Liver (tissue), 3 donors: ENCODE results near the gene ERP27.

Experiments used
- CTCF ChIP-seq: fragments of 150-350 bp; IDR thresholded peaks from 2 replicates; pipeline ENCODE4 v1.5.1; 2017; ENCODE audit warnings: improper control_type of control experiment, low read depth, low read length; ENCODE audit not compliant: missing input control
- GABPA ChIP-seq, 2 donors: IDR thresholded peaks in 1 of 2; conservative IDR thresholded peaks in 1 of 2; 2 replicates each; pipeline ENCODE4 v1.6.1; 2016; ENCODE audit warnings: antibody characterized with exemption in 2 of 2, mild to moderate bottlenecking in 1 of 2, moderate library complexity in 1 of 2
- HNF4G ChIP-seq: IDR thresholded peaks from 2 replicates; pipeline ENCODE4 v1.6.1; 2016; ENCODE audit warnings: antibody characterized with exemption
- JUND ChIP-seq, 2 donors: IDR thresholded peaks; 2 replicates each; pipeline ENCODE4 v1.6.1; 2016; ENCODE audit warnings: antibody characterized with exemption in 2 of 2
- MAX ChIP-seq: IDR thresholded peaks from 2 replicates; pipeline ENCODE4 v1.6.1; 2016; ENCODE audit warnings: antibody characterized with exemption
- RAD21 ChIP-seq, 2 donors: IDR thresholded peaks; 2 replicates each; pipeline ENCODE4 v1.6.1; 2016; ENCODE audit warnings: antibody characterized with exemption in 2 of 2, mild to moderate bottlenecking in 2 of 2
- REST ChIP-seq: IDR thresholded peaks from 2 replicates; pipeline ENCODE4 v1.6.1; 2016; ENCODE audit warnings: antibody characterized with exemption, mild to moderate bottlenecking
- SP1 ChIP-seq: IDR thresholded peaks from 2 replicates; pipeline ENCODE4 v1.6.1; 2018; ENCODE audit warnings: antibody characterized with exemption, mild to moderate bottlenecking
- TAF1 ChIP-seq: conservative IDR thresholded peaks from 2 replicates; pipeline ENCODE4 v1.6.1; 2016; ENCODE audit warnings: antibody characterized with exemption, mild to moderate bottlenecking
- YY1 ChIP-seq: IDR thresholded peaks from 2 replicates; pipeline ENCODE4 v1.6.1; 2016; ENCODE audit warnings: antibody characterized with exemption, mild to moderate bottlenecking
- donor health status: healthy.
- donor health status: healthy.

GRCh38 chr12:14886271-14886670 lies 52.1 kb downstream of the ERP27 start:
- no peak for TF ChIP-seq CTCF
- no peak for TF ChIP-seq RAD21 (IDR thresholded peaks at IDR 0.05)
- TF ChIP-seq SP1: no peak
- TF ChIP-seq JUND (IDR thresholded peaks at IDR 0.05): no peak
- TF ChIP-seq REST: no peak
- TF ChIP-seq TAF1: no peak
- TF ChIP-seq MAX: no peak
- no peak for TF ChIP-seq GABPA (IDR thresholded peaks at IDR 0.05 in 1 of 2, conservative IDR thresholded peaks at IDR 0.05 in 1 of 2)
- no peak for TF ChIP-seq YY1
- TF ChIP-seq HNF4G: no peak
